ENCODE measurements around the gene FAM168B.

The FAM168B gene

GRCh38 chr2:131037398-131038257 is 55.6 kb downstream of the FAM168B start:
- peaks cover 23% of the 10 kb centered on the region for H3K4me1 ChIP-seq (ENCODE audit: insufficient read depth, insufficient read length)
- TF ChIP-seq SUZ12 (IDR thresholded peaks at IDR 0.05; ENCODE audit: extremely low read depth, insufficient read depth, insufficient read length) (no peak), ZNF274 (IDR thresholded peaks at IDR 0.05; ENCODE audit: low read depth, low read length) (no peak), YY1 (IDR thresholded peaks at IDR 0.05; ENCODE audit: insufficient read depth, insufficient read length) (no peak)
- H3K4me3 ChIP-seq (ENCODE audit: insufficient read length, low read depth), result no peak overlapping the region
- peaks cover 18% of the 10 kb centered on the region for H3K36me3 ChIP-seq (ENCODE audit: insufficient read depth, insufficient read length, low read length)
- H3K27me3 ChIP-seq (ENCODE audit: insufficient read depth, insufficient read length), result peaks cover 35% of the 10 kb centered on the region
- no peak overlapping the region for H3K9ac ChIP-seq (ENCODE audit: insufficient read length, low read depth)
- no peaks in the 10 kb centered on the region for H3K9me3 ChIP-seq (ENCODE audit: insufficient read depth, low read length)
- DNase-seq (ENCODE audit: low read depth, low spot score), result no peak

GRCh38 chr2:131036696-131037397 is 56.4 kb downstream of the FAM168B start:
- H3K27me3 ChIP-seq (ENCODE audit: insufficient read depth, insufficient read length), result peaks cover 35% of the 10 kb centered on the region
- H3K4me3 ChIP-seq (ENCODE audit: insufficient read length, low read depth), result no peak overlapping the region
- H3K4me1 ChIP-seq (ENCODE audit: insufficient read depth, insufficient read length), result peaks cover 25% of the 10 kb centered on the region
- H3K9me3 ChIP-seq (ENCODE audit: insufficient read depth, low read length), result no peaks in the 10 kb centered on the region
- no peak for TF ChIP-seq YY1 (IDR thresholded peaks at IDR 0.05; ENCODE audit: insufficient read depth, insufficient read length)
- TF ChIP-seq ZNF274 (IDR thresholded peaks at IDR 0.05; ENCODE audit: low read depth, low read length), result no peak
- TF ChIP-seq SUZ12 (IDR thresholded peaks at IDR 0.05; ENCODE audit: extremely low read depth, insufficient read depth, insufficient read length), result no peak
- no peak for DNase-seq (ENCODE audit: low read depth, low spot score)
- peaks cover 14% of the 10 kb centered on the region for H3K36me3 ChIP-seq (ENCODE audit: insufficient read depth, insufficient read length, low read length)
- no peak overlapping the region for H3K9ac ChIP-seq (ENCODE audit: insufficient read length, low read depth)

GRCh38 chr2:131036269-131036668 is 57.0 kb downstream of the FAM168B start:
- DNase-seq (ENCODE audit: low read depth, low spot score), result no peak
- Histone ChIP-seq H3K4me1 (ENCODE audit: insufficient read depth, insufficient read length) (peaks cover 24% of the 10 kb centered on the region), H3K9ac (ENCODE audit: insufficient read length, low read depth) (no peak overlapping the region), H3K9me3 (ENCODE audit: insufficient read depth, low read length) (no peaks in the 10 kb centered on the region), H3K27me3 (ENCODE audit: insufficient read depth, insufficient read length) (peaks cover 35% of the 10 kb centered on the region), H3K4me3 (ENCODE audit: insufficient read length, low read depth) (no peak overlapping the region), H3K36me3 (ENCODE audit: insufficient read depth, insufficient read length, low read length) (peaks cover 9% of the 10 kb centered on the region)
- TF ChIP-seq YY1 (IDR thresholded peaks at IDR 0.05; ENCODE audit: insufficient read depth, insufficient read length), result no peak
- no peak for TF ChIP-seq SUZ12 (IDR thresholded peaks at IDR 0.05; ENCODE audit: extremely low read depth, insufficient read depth, insufficient read length)
- TF ChIP-seq ZNF274 (IDR thresholded peaks at IDR 0.05; ENCODE audit: low read depth, low read length), result no peak

- no peak for TF ChIP-seq ZNF274 (IDR thresholded peaks at IDR 0.05; ENCODE audit: low read depth, low read length)
- Histone ChIP-seq H3K27me3 (ENCODE audit: insufficient read depth, insufficient read length) (peaks cover 35% of the 10 kb centered on the region), H3K4me1 (ENCODE audit: insufficient read depth, insufficient read length) (peaks cover 22% of the 10 kb centered on the region), H3K9me3 (ENCODE audit: insufficient read depth, low read length) (no peaks in the 10 kb centered on the region), H3K4me3 (ENCODE audit: insufficient read length, low read depth) (no peak overlapping the region), H3K9ac (ENCODE audit: insufficient read length, low read depth) (peak overlapping the region; percentile 79), H3K36me3 (ENCODE audit: insufficient read depth, insufficient read length, low read length) (peaks cover 6% of the 10 kb centered on the region)
- no peak for DNase-seq (ENCODE audit: low read depth, low spot score)
Observed at GRCh38 chr2:131035826-131036231, 57.4 kb downstream of the FAM168B start.

GRCh38 chr2:131035112-131035825 is 58.0 kb downstream of the FAM168B start:
- TF ChIP-seq ZNF274 (IDR thresholded peaks at IDR 0.05; ENCODE audit: low read depth, low read length) (no peak), SUZ12 (IDR thresholded peaks at IDR 0.05; ENCODE audit: extremely low read depth, insufficient read depth, insufficient read length) (no peak), YY1 (IDR thresholded peaks at IDR 0.05; ENCODE audit: insufficient read depth, insufficient read length) (no peak)
- Histone ChIP-seq H3K4me3 (ENCODE audit: insufficient read length, low read depth) (peak overlapping the region; percentile 54), H3K4me1 (ENCODE audit: insufficient read depth, insufficient read length) (peaks cover 20% of the 10 kb centered on the region), H3K36me3 (ENCODE audit: insufficient read depth, insufficient read length, low read length) (peaks cover 6% of the 10 kb centered on the region), H3K9ac (ENCODE audit: insufficient read length, low read depth) (peak overlapping the region; percentile 79), H3K27me3 (ENCODE audit: insufficient read depth, insufficient read length) (peaks cover 35% of the 10 kb centered on the region), H3K9me3 (ENCODE audit: insufficient read depth, low read length) (no peaks in the 10 kb centered on the region)
- DNase-seq (ENCODE audit: low read depth, low spot score), result no peak

- DNase-seq (ENCODE audit: low read depth, low spot score), result peak; percentile 20
- H3K4me1 ChIP-seq (ENCODE audit: insufficient read depth, insufficient read length), result peaks cover 20% of the 10 kb centered on the region
- TF ChIP-seq SUZ12 (IDR thresholded peaks at IDR 0.05; ENCODE audit: extremely low read depth, insufficient read depth, insufficient read length) (no peak), YY1 (IDR thresholded peaks at IDR 0.05; ENCODE audit: insufficient read depth, insufficient read length) (no peak), ZNF274 (IDR thresholded peaks at IDR 0.05; ENCODE audit: low read depth, low read length) (no peak)
- H3K4me3 ChIP-seq (ENCODE audit: insufficient read length, low read depth), result peak overlapping the region; percentile 54
- H3K36me3 ChIP-seq (ENCODE audit: insufficient read depth, insufficient read length, low read length), result peaks cover 2% of the 10 kb centered on the region
- H3K27me3 ChIP-seq (ENCODE audit: insufficient read depth, insufficient read length), result peaks cover 35% of the 10 kb centered on the region
- H3K9ac ChIP-seq (ENCODE audit: insufficient read length, low read depth), result peak overlapping the region; percentile 79
- H3K9me3 ChIP-seq (ENCODE audit: insufficient read depth, low read length), result no peaks in the 10 kb centered on the region
Observed at GRCh38 chr2:131034122-131035051, 58.9 kb downstream of the FAM168B start.
